Skin of body (tissue), 2 donors: ENCODE data around the gene DDAH1. TPM values are rescaled to one million over a fixed set of nuclear protein-coding genes. Genes with fewer than 3 reads are reported as not detected.
A peak's percentile ranks its signal among the peaks of the same experiment; 100 is the strongest.

Source experiments
- DNase-seq: peaks from one replicate; lab custom pipeline; 2025; lab: John Stamatoyannopoulos, UW
- total RNA-seq: library from RNA; depleted of rRNA; stranded (reverse); fragments of >200 nt; gene quantifications from one replicate; pipeline ENCODE4 v1.2.3, GENCODE V29; 2014

Gene DDAH1
- total RNA-seq, 1 donor from 2014 or later: 20.7 TPM

GRCh38 chr1:85328713-85329397 lies 136.1 kb downstream of the DDAH1 start:
- DNase-seq: no peak

- DNase-seq: no peak
These were observed 137.2 kb downstream of the DDAH1 start for GRCh38 chr1:85327759-85328158.

GRCh38 chr1:85326851-85327250 lies 138.1 kb downstream of the DDAH1 start:
- DNase-seq: no peak

GRCh38 chr1:85326336-85326735 lies 138.6 kb downstream of the DDAH1 start:
- no peak for DNase-seq

GRCh38 chr1:85325920-85326319 lies 139.0 kb downstream of the DDAH1 start:
- DNase-seq: no peak

- DNase-seq: no peak
These were observed 141.2 kb downstream of the DDAH1 start for GRCh38 chr1:85323770-85324169.

- no peak for DNase-seq
These were observed 142.3 kb downstream of the DDAH1 start for GRCh38 chr1:85322655-85323054.

- no peak for DNase-seq
These were observed 143.6 kb downstream of the DDAH1 start for GRCh38 chr1:85321237-85321964.

GRCh38 chr1:85320371-85321131 lies 144.4 kb downstream of the DDAH1 start:
- no peak for DNase-seq

GRCh38 chr1:85319931-85320330 lies 145.0 kb downstream of the DDAH1 start:
- no peak for DNase-seq

- no peak for DNase-seq
These were observed 145.5 kb downstream of the DDAH1 start for GRCh38 chr1:85319491-85319890.

- no peak for DNase-seq
These were observed 146.7 kb downstream of the DDAH1 start for GRCh38 chr1:85318217-85318616.

- DNase-seq: peak; percentile 39
These were observed 147.4 kb downstream of the DDAH1 start for GRCh38 chr1:85317560-85317959.

- DNase-seq: no peak
These were observed 148.6 kb downstream of the DDAH1 start for GRCh38 chr1:85316321-85316720.

- DNase-seq: no peak
These were observed 149.2 kb downstream of the DDAH1 start for GRCh38 chr1:85315789-85316188.

- DNase-seq: no peak
These were observed 150.2 kb downstream of the DDAH1 start for GRCh38 chr1:85314726-85315125.

GRCh38 chr1:85313888-85314696 lies 150.9 kb downstream of the DDAH1 start:
- no peak for DNase-seq

- no peak for DNase-seq
These were observed 153.1 kb downstream of the DDAH1 start for GRCh38 chr1:85311818-85312217.

GRCh38 chr1:85308833-85309350 lies 156.1 kb downstream of the DDAH1 start:
- no peak for DNase-seq

GRCh38 chr1:85307987-85308832 lies 156.7 kb downstream of the DDAH1 start:
- DNase-seq: peak; percentile 88
